Kasumi-1 (cell line): Measurements from ENCODE around the gene KLHDC4.

Experiments used
- DNase-seq, 2 experiments: peaks; one replicate each; lab custom pipeline; 2025; lab: John Stamatoyannopoulos, UW

Gene KLHDC4

DNA sequence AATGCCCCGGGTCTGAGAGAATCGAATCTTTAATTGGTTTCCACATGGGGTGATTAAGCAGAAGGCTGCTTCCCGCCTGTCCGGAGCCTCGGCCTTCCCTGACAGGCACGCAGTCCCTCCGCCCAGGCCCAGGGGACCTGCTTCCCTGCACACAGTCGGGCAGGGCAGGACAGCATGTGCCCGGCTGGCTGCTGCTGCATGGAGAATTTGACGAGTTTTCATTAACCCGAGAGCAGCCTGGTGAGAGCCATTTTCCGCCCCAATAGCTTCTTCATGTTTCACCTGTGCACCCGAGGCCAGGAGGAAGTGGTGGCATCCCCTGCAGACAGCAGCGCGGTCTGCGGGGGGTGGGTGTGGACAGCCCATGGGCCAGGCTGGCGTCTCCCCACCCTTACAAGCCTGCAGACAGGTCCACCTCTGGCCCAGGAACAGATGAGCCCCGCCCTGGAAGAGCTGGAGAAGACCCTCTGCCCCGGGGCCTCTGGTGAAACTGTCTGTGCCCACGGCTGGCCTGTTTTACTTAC lies 67.0 kb downstream of the KLHDC4 start:
- no peak for DNase-seq

DNA sequence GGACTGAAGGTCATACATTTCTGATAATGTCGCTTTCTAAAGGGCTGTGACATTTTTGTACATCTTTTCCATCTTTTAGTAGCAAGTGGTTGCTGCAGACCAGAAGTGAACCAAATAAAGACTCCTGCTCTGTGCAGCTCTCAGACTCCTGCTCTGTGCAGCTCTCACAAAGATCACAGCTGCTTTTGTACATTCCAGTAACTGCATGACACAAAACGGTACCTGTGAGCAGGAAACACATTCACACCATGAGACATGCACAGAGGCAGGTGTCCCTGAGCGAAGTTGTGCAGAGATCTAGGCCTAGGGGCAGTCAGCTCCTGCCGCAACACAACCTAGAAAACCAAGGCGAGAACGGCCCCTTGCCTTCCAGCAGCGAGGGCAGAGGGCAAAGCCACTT lies 67.5 kb downstream of the KLHDC4 start:
- DNase-seq = no peak

- DNase-seq = no peak
Observed at GRCh38 chr16:87697792-87698191, 68.0 kb downstream of the KLHDC4 start.

DNA sequence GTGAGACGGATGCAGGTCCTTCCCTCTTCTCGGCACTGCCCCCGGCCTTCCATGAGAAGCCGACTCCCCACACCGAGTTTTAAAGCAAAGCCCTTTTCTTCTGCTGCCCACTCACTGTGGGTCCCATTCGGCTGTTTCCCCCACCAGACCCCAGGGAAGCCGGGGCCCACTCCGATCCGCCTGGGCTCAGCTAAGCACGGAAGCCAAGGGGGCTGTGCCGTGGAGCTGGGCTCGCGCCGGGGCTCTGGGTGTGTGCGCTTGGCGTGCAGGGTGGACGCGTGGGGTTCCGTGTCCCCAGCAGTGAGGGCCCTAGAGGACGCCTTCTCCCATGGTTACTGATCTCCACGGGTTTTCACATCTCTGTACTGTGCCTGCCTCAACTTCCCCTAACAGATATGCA lies 68.5 kb downstream of the KLHDC4 start:
- DNase-seq = no peak

- no peak for DNase-seq
Observed at GRCh38 chr16:87696726-87697125, 69.1 kb downstream of the KLHDC4 start.

DNA sequence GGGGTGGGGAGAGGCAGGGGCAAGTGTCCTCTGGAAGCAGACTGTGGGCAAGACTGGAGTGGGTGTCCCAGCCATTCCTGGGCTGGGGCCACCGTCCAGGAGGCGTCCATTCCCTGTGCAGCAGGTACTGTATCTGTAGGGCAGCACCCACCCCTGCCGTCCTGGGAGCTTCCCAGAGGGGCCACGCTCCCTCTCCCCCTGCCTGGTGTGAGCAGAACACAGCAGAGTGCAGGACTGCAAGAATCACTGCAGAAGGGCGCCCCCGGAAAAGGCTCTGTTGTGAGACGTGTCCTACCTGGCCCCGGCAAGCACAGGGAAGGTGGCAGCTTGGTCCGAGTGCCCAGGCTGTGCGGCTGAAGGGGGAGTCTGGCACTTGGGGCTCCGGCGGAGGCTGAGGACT lies 70.3 kb downstream of the KLHDC4 start:
- DNase-seq = no peak

DNA sequence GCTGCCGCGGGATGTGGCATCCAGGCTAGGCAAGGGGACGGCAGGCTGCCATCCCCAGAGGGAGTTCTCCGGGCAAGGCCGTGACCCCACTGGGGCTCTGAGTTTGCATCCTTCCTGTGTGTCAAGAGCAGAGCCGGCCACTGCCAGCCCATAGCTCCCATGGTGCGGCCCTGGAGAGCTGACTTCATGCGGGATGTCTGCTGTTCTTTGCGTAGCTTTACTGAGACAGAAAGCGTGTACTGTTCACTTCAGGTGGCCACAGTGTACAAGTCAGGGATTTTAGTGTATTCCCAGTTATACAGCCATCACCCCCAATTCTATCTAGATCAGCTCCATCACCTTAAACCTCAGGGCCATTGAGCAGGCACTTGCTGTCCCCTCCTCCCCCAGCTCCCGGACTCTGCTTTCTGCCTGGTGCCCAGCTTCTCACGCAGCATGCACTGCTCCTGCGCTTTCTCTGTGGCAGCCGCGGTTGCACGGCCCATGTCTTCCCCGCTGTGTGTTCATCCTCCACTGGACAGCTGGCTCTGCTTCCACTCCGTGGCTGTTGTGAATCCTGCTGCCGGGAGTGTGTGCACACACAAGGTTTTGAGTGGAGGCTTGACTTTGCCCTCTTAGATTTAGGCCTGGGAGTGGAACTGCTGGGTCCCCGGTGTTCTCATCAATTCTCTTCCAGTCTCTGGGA lies 71.2 kb downstream of the KLHDC4 start:
- DNase-seq = no peak

- no peak for DNase-seq
Observed at GRCh38 chr16:87693827-87694226, 72.0 kb downstream of the KLHDC4 start.

GRCh38 chr16:87692756-87693155 lies 73.0 kb downstream of the KLHDC4 start:
- no peak for DNase-seq

DNA sequence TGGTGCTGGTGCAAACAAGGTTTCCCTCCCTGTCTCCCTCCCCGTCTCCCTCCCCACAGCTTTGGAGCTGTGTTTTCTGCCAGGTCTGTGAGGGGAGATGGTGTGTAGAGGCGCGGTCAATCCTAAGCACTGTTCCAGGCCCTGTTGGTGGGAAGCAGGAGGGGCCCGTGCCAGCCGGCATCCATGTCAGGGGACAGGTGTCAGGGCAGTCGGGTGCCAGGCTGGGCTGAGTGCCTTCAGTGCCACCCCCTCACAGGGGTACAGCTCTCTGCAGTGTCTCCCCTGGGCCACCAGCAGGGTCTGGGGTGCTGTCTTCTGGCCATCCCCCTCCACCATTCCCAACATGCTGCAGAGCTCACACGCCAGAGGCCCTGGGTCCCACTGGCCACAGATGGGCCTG lies 73.6 kb downstream of the KLHDC4 start:
- no peak for DNase-seq

- no peak for DNase-seq
Observed at GRCh38 chr16:87691686-87692079, 74.1 kb downstream of the KLHDC4 start.

DNA sequence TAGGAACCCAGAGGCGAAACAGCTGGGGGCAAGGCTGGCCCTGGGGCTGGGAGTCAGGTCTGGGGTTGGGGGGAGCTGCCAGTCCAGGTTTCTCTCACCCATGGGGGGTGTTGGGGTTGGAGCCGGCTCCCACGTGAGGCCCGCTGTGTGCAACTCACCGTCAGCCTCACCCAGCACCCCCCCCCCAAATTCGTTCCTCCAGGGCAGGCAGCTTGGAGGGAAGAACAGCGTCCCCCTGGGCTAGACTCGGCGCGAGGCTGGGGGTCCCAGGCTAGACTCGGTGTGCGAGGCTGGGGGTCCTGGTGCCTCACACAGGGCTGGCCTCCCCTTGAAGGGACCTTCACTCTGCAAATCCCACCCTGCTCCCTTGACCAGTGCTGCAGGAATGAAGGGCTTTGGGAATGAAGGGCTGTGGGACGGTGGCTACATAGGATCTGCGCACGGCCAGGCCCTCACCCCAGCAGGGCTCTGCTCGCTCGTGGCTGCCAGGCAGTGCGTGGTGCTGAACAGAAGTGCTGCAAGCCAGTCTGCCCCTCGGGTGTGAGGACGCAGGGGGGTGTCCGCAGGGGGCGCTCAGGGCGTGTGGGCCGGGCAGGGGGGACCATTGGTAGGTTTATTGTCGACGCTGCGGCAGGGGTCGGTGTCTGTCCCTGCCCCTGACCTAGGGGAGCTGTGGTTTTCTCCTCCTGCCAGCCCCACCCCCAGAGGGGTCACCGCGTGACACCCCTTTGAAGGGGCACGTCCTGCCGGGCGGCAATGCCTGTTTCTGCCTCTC lies 74.7 kb downstream of the KLHDC4 start:
- no peak for DNase-seq

DNA sequence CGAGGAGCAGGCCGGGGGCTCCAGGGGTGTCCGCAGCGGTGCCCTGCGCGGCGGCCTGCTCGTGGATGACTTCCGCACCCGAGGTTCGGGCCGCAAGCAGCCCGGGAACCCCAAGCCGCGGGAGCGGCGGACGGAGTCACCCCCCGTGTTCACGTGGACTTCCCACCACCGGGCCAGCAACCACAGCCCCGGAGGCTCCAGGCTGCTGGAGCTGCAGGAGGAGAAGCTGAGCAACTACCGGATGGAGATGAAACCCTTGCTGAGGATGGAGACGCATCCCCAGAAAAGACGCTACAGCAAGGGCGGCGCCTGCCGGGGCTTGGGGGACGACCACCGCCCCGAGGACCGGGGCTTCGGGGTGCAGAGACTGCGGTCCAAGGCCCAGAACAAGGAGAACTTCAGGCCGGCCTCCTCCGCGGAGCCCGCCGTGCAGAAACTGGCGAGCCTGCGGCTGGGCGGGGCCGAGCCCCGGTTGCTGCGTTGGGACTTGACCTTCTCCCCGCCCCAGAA lies 75.8 kb downstream of the KLHDC4 start:
- no peak for DNase-seq

GRCh38 chr16:87688876-87689815 lies 76.6 kb downstream of the KLHDC4 start:
- DNase-seq = no peak

DNA sequence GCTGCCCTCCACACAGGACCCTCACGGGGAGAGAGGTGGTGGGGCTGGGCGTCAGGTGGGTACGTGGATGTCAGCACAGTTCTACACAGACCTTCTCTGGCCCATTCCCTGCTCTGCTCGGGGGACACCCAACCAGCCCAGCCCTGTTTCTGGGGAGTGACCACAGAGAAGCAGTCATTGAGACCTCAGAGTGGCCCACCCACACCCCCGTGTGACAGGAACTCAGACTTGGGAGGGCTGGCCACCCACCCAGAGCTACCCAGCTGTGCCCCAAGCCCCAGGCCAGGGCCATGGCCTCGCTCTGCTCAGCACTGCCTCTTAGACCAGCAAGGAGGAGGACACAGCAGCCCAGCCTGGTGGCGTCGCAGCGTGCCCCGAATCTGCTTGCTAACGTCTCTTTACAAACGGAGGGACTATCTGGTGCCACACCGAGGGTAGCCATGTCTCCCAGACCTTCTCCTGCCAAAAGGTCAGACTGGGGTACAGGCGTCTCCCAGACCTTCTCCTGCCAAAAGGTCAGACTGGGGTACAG lies 77.7 kb downstream of the KLHDC4 start:
- no peak for DNase-seq

DNA sequence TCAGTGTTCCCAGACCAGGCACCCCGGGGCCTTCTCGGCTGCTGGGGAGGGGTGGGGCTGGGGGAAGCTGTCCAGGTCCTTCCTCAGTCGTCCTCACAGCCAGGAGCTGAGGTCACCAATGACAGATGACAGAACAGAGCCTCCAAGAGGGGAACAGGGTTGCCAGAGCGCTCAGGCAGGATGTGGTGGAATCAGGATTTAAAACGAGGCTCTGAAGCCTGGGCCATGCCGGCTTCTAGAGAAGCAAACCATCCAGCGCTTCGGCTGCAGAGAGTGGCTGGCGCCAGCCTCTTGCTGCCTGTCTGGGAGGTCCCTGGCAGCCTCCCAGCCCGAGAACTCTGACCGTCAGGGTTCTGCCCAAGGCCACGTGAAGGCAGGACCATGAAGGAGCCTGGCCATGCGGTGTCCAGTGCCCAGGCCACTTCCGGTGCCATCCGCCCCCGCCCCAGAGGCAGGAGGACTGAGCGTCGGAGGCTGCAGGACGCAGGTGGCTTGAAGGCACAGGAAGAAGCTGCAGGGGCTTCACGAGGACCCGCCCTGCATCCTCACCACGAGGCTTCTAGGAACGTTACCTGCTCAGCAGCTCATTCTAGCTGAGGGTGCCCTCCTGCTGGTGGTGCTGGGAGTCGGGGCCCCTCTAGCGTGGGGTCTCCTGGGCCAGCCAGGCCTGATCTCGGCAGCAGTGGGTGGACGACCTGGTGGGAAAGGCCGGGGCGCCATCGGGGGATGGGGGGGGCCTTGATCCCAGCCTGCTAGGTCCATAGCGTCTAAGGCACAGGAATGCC lies 78.5 kb downstream of the KLHDC4 start:
- peak; percentile 5 to 8 for DNase-seq

DNA sequence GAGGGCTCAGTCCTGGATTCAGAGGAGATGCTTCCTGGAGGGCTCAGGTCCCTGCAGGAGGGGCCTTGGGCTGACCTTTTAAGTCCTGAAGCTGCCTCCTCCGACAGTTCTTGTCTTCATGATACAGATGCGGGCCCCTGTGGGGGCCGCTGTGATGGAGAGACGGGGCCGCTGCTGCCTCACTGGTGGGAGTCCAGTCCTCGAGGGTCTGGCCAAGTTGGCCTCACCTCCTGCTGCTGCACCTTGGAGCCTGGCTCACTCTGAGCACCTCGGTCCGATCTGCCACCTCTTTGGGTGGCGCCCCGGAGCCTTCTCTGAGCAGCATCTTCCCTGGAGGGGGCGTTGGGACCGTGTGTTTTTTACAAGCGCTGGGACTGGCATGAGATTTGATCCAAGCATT lies 79.1 kb downstream of the KLHDC4 start:
- no peak for DNase-seq

DNA sequence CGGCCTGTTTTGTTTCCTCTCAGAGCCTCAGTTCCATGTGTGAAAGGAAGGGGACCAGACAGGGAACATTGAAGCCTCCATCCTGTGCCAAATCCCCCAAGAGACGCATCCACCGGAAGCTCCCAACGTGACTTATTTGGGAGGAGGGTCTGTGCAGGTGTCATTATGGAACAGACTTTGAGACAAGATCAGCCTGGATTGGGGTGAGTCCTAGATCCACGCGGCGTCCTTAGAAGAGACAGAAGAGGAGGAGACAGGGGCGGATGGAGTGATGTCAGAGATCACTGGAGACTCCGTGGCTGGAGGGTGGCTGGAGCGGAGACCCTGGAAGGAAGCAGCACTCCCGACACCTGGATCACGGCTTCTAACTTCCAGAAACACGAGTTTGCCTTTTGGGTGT lies 80.0 kb downstream of the KLHDC4 start:
- DNase-seq = no peak

- DNase-seq = no peak
Observed at GRCh38 chr16:87685405-87685755, 80.4 kb downstream of the KLHDC4 start.

DNA sequence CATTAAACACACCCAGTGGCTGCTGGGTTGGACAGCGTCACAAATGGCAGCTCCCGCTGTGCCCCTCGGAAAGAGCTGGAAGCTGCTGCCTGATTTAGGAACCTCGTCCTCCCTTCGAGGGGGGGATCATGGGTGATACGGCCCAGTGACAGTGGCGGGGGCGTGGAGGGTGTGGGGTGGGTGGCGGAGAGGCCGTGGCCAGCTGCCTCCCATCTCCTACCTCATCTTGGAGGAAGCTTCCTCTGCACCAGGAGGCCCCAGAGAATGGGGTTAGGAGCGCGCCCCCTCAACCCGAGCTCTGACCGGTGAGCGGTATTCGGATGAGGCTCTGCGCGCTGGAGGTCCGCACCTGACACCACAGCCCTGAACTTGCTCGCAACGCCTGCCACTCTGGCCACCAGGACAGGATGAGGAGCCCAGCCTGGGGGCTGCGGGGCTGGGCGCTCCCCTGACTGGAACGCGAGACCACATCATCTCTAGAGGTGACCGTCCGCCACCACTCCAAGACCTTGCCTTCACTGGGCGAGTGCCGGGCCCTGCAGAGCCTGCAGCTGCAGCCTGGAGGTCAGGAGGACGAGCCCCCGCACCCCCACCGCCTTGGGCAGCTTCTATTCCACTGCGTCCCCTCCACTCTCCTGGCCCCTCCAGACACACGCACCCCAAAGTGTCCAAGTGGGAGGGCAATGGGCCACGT lies 80.9 kb downstream of the KLHDC4 start:
- DNase-seq = no peak
